Caco-2 (cell line): ENCODE results near the gene ARHGEF6. TPM values are rescaled to one million over a fixed set of nuclear protein-coding genes. Genes with fewer than 3 reads are reported as not detected.
"Not testable (repeated sequence)": the region's sequence is repeated elsewhere in the genome, so short reads cannot be mapped to it uniquely, and the experiment has no call there.

ENCODE experiments used
- BruUV-seq: library from RNA; stranded (reverse); fragments of 400-500 nt; replicated peaks from 2 replicates; lab custom pipeline; 2021; lab: Mats Ljungman, UMichigan
- CTCF ChIA-PET: fragments of 300-600 bp; sonication (Branson Sonifier 250); formaldehyde crosslinking; loops from one replicate; lab custom pipeline; 2022; ENCODE audit warnings: antibody characterized with exemption; lab: Charles Lee
- POLR2A ChIA-PET: fragments of 300-600 bp; sonication (Branson Sonifier 250); formaldehyde crosslinking; loops from one replicate; lab custom pipeline; 2022; ENCODE audit warnings: antibody characterized with exemption; lab: Charles Lee
- DNase-seq, 2 experiments: peaks; one replicate each; pipeline versions ENCODE4 v3.0.0 to v3.0.0-alpha.2; 2020 to 2022
- H3K27me3 ChIP-seq: replicated peaks from 2 replicates; pipeline ENCODE4 v1.6.0; 2011; ENCODE audit warnings: low read length; ENCODE audit not compliant: control insufficient read depth, insufficient read depth
- H3K36me3 ChIP-seq: 2 replicates; pipeline ENCODE4 v1.5.1; 2011; ENCODE audit warnings: low read length; ENCODE audit not compliant: control insufficient read depth, insufficient read depth
- H3K4me1 ChIP-seq: fragments of 250-450 bp; sonication (Bioruptor Pico); 2 replicates; pipeline ENCODE4 v1.5.1; 2020; ENCODE audit warnings: mild to moderate bottlenecking
- H3K4me3 ChIP-seq: 2 replicates; pipeline ENCODE4 v1.5.1; 2011; ENCODE audit warnings: low read depth, mild to moderate bottlenecking, control low read depth, low read length
- H3K9me3 ChIP-seq: fragments of 250-450 bp; sonication (Bioruptor Pico); 2 replicates; pipeline ENCODE4 v1.5.1; 2020; ENCODE audit warnings: mild to moderate bottlenecking, moderate library complexity
- H3K27ac Mint-ChIP-seq: one replicate; pipeline ENCODE4 v1.8.0; 2022; ENCODE audit warnings: mixed read lengths; ENCODE audit not compliant: unreplicated experiment
- H3K27me3 Mint-ChIP-seq: one replicate; pipeline ENCODE4 v1.8.0; 2022; ENCODE audit warnings: mixed read lengths; ENCODE audit not compliant: insufficient read depth, unreplicated experiment
- H3K36me3 Mint-ChIP-seq: one replicate; pipeline ENCODE4 v1.8.0; 2022; ENCODE audit warnings: mild to moderate bottlenecking, mixed read lengths; ENCODE audit not compliant: insufficient read depth, unreplicated experiment
- H3K4me1 Mint-ChIP-seq: one replicate; pipeline ENCODE4 v1.8.0; 2022; ENCODE audit warnings: low read depth, mixed read lengths; ENCODE audit not compliant: unreplicated experiment
- H3K4me3 Mint-ChIP-seq: one replicate; pipeline ENCODE4 v1.8.0; 2022; ENCODE audit warnings: mild to moderate bottlenecking, moderate library complexity, mixed read lengths; ENCODE audit not compliant: unreplicated experiment
- H3K9me3 Mint-ChIP-seq: one replicate; pipeline ENCODE4 v1.8.0; 2022; ENCODE audit warnings: mixed read lengths; ENCODE audit not compliant: unreplicated experiment
- CTCF ChIP-seq, 2 experiments: fragments of 200-600 bp in 1 of 2; IDR thresholded peaks; 1 replicate in 1 of 2; 2 replicates in 1 of 2; pipeline versions ENCODE4 v1.5.1 to v1.8.0; 2011 to 2022; ENCODE audit warnings: antibody characterized with exemption in 1 of 2, control low read depth in 1 of 2, inconsistent platforms in 1 of 2, low read depth in 1 of 2, low read length in 1 of 2, mild to moderate bottlenecking in 1 of 2, moderate library complexity in 1 of 2; ENCODE audit not compliant: insufficient read depth in 1 of 2, severe bottlenecking in 1 of 2, unreplicated experiment in 1 of 2
- intact Hi-C: fragments of 100-400 bp; cut with micrococcal nuclease; formaldehyde crosslinking; loops from one replicate; pipeline ENCODE4 v1.10.0; 2022; ENCODE audit not compliant: unreplicated experiment
- total RNA-seq: library from RNA; stranded (reverse); gene quantifications from 2 replicates; pipeline ENCODE4 v1.2.3, GENCODE V29; 2022

The ARHGEF6 gene
- total RNA-seq, 1 experiment from 2014 or later = not detected

GRCh38 chrX:136778916-136779315 lies 1.8 kb downstream of the ARHGEF6 start:
- H3K9me3 Mint-ChIP-seq = no peaks in the 10 kb centered on the region
- no peak for TF ChIP-seq CTCF (IDR thresholded peaks at IDR 0.05; ENCODE audit: insufficient read depth in 1 of 2, low read depth in 1 of 2, low read length in 1 of 2, severe bottlenecking in 1 of 2, unreplicated experiment in 1 of 2)
- CTCF ChIA-PET = no interaction called here
- no peaks in the 10 kb centered on the region for H3K9me3 ChIP-seq
- no peaks in the 10 kb centered on the region for H3K36me3 Mint-ChIP-seq
- H3K4me3 Mint-ChIP-seq = no peak overlapping the region
- H3K4me1 Mint-ChIP-seq = peaks cover 5% of the 10 kb centered on the region
- DNase-seq = no peak
- POLR2A ChIA-PET = no interaction called here
- H3K27me3 Mint-ChIP-seq = peaks cover 10% of the 10 kb centered on the region
- no peaks in the 10 kb centered on the region for H3K27me3 ChIP-seq
- BruUV-seq = no TSS peak
- H3K36me3 ChIP-seq = no peaks in the 10 kb centered on the region
- intact Hi-C loops = no loop called here
- H3K4me3 ChIP-seq = no peak overlapping the region
- no peaks in the 10 kb centered on the region for H3K4me1 ChIP-seq
- no peak overlapping the region for H3K27ac Mint-ChIP-seq

GRCh38 chrX:136778020-136778419 lies 2.7 kb downstream of the ARHGEF6 start:
- DNase-seq = no peak
- Histone ChIP-seq H3K4me1 (no peaks in the 10 kb centered on the region), H3K36me3 (no peaks in the 10 kb centered on the region), H3K9me3 (no peaks in the 10 kb centered on the region), H3K4me3 (no peak overlapping the region), H3K27me3 (no peaks in the 10 kb centered on the region)
- intact Hi-C loops = no loop called here
- no peaks in the 10 kb centered on the region for H3K9me3 Mint-ChIP-seq
- no peak for TF ChIP-seq CTCF (IDR thresholded peaks at IDR 0.05; ENCODE audit: insufficient read depth in 1 of 2, low read depth in 1 of 2, low read length in 1 of 2, severe bottlenecking in 1 of 2, unreplicated experiment in 1 of 2)
- H3K4me1 Mint-ChIP-seq = peaks cover 5% of the 10 kb centered on the region
- BruUV-seq = no TSS peak
- H3K4me3 Mint-ChIP-seq = no peak overlapping the region
- POLR2A ChIA-PET = no interaction called here
- peaks cover 10% of the 10 kb centered on the region for H3K27me3 Mint-ChIP-seq
- no peaks in the 10 kb centered on the region for H3K36me3 Mint-ChIP-seq
- CTCF ChIA-PET = no interaction called here
- no peak overlapping the region for H3K27ac Mint-ChIP-seq

DNA sequence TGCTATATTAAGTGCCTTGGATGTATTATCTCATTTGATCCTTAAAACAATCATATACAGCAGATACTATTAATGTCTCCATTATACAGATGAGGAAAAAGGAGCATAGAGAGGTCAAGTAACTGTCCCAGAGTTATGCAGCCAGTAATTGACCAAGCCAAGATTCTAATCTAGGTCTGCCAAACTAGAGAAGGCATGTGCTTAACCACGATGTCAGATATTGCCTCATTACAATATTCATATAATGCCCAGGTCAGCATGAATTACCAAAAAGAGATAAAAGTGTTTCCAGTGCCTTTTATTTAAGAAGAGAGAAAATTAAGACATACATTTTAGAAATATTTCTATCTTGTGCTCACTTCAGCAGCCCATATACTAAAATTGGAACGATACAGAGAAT lies 7.1 kb downstream of the ARHGEF6 start:
- no peaks in the 10 kb centered on the region for H3K9me3 ChIP-seq
- CTCF ChIA-PET = no interaction called here
- H3K36me3 ChIP-seq = no peaks in the 10 kb centered on the region
- H3K27me3 ChIP-seq = no peaks in the 10 kb centered on the region
- BruUV-seq = no TSS peak
- H3K4me1 Mint-ChIP-seq = no peaks in the 10 kb centered on the region
- no peak overlapping the region for H3K27ac Mint-ChIP-seq
- POLR2A ChIA-PET = no interaction called here
- H3K4me3 ChIP-seq = no peak overlapping the region
- H3K9me3 Mint-ChIP-seq = no peaks in the 10 kb centered on the region
- no peak for TF ChIP-seq CTCF (IDR thresholded peaks at IDR 0.05; ENCODE audit: insufficient read depth in 1 of 2, low read depth in 1 of 2, low read length in 1 of 2, severe bottlenecking in 1 of 2, unreplicated experiment in 1 of 2)
- intact Hi-C loops = no loop called here
- no peaks in the 10 kb centered on the region for H3K36me3 Mint-ChIP-seq
- DNase-seq = no peak
- peaks cover 10% of the 10 kb centered on the region for H3K27me3 Mint-ChIP-seq
- H3K4me1 ChIP-seq = no peaks in the 10 kb centered on the region
- H3K4me3 Mint-ChIP-seq = no peak overlapping the region

DNA sequence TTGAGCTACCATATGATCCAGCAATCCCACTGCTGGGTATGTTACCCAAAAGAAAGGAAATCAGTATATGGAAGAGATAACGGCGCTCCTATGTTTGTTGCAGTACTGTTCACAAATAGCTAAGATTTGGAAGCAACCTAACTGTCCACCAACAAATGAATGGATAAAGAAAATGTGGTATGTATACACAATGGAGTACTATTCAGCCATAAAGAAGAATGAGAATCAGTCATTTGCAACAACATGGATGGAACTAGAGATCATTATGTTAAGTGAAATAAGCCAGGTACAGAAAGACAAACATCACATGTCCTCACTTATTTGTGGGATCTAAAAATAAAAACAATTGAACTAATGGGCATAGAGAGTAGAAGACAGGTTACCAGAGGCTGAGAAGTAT lies 8.9 kb downstream of the ARHGEF6 start:
- H3K4me1 ChIP-seq, CTCF ChIA-PET, H3K4me3 Mint-ChIP-seq, POLR2A ChIA-PET, H3K9me3 ChIP-seq, BruUV-seq, H3K36me3 ChIP-seq, H3K9me3 Mint-ChIP-seq, DNase-seq, H3K36me3 Mint-ChIP-seq, intact Hi-C loops, H3K4me3 ChIP-seq, H3K27me3 ChIP-seq, H3K4me1 Mint-ChIP-seq, H3K27ac Mint-ChIP-seq: not testable (repeated sequence)
- peaks cover 14% of the 10 kb centered on the region for H3K27me3 Mint-ChIP-seq
